PC-3 (cell line): ENCODE results near the gene PLXNA1. TPM values are rescaled to one million over a fixed set of nuclear protein-coding genes. Genes with fewer than 3 reads are reported as not detected.

ENCODE experiments used
- ATAC-seq: fragments of 200-7000 bp; cut with Tn5 transposase; 2 replicates; pipeline ENCODE4 v1.9.1; 2020; ENCODE audit warnings: mild to moderate bottlenecking, moderate library complexity
- BruUV-seq: library from RNA; stranded (reverse); fragments of 400-500 nt; replicated peaks from 2 replicates; lab custom pipeline; 2021; lab: Mats Ljungman, UMichigan
- CTCF ChIA-PET: fragments of 300-600 bp; sonication (Branson Sonifier 250); formaldehyde crosslinking; loops from one replicate; lab custom pipeline; 2022; ENCODE audit warnings: antibody characterized with exemption; lab: Charles Lee
- POLR2A ChIA-PET: fragments of 300-600 bp; sonication (Branson Sonifier 250); formaldehyde crosslinking; loops from one replicate; lab custom pipeline; 2022; ENCODE audit warnings: antibody characterized with exemption; ENCODE audit not compliant: unreplicated experiment; lab: Charles Lee
- DNase-seq: peaks from one replicate; pipeline ENCODE4 v3.0.0-alpha.2; 2015
- H2AFZ ChIP-seq: fragments of 300-600 bp; sonication (generic); 2 replicates; pipeline ENCODE4 v1.6.0; 2016; ENCODE audit warnings: antibody characterized with exemption, low read length
- H3F3A ChIP-seq: fragments of 300-600 bp; sonication (generic); one replicate; pipeline ENCODE4 v1.6.0; 2017; ENCODE audit warnings: antibody characterized with exemption, low read length, control low read depth, mild to moderate bottlenecking; ENCODE audit not compliant: unreplicated experiment
- H3K27ac ChIP-seq: fragments of 300-600 bp; sonication (generic); 2 replicates; pipeline ENCODE4 v1.5.1; 2016; ENCODE audit warnings: mild to moderate bottlenecking, low read length
- H3K27me3 ChIP-seq: fragments of 300-600 bp; sonication (generic); 2 replicates; pipeline ENCODE4 v1.6.1; 2016; ENCODE audit warnings: low read length, mixed read lengths
- H3K36me3 ChIP-seq: fragments of 300-600 bp; sonication (generic); 2 replicates; pipeline ENCODE4 v1.6.1; 2016; ENCODE audit warnings: low read depth, mixed run types, low read length, mixed read lengths
- H3K4me1 ChIP-seq: fragments of 300-600 bp; sonication (generic); 2 replicates; pipeline ENCODE4 v1.5.1; 2016; ENCODE audit warnings: low read length; ENCODE audit not compliant: insufficient read depth
- H3K4me2 ChIP-seq: fragments of 300-600 bp; sonication (generic); 2 replicates; pipeline ENCODE4 v1.6.0; 2016; ENCODE audit warnings: low read length
- H3K4me3 ChIP-seq: fragments of 300-600 bp; sonication (generic); 2 replicates; pipeline ENCODE4 v1.5.1; 2016; ENCODE audit warnings: mild to moderate bottlenecking, low read length, mixed read lengths
- H3K79me2 ChIP-seq: fragments of 300-600 bp; sonication (generic); 2 replicates; pipeline ENCODE4 v1.6.1; 2017; ENCODE audit warnings: low read length, mixed read lengths
- H3K9ac ChIP-seq: fragments of 300-600 bp; sonication (generic); 2 replicates; pipeline ENCODE4 v1.6.0; 2016; ENCODE audit warnings: mild to moderate bottlenecking, low read length
- H3K9me2 ChIP-seq: fragments of 300-600 bp; sonication (generic); replicated peaks from 2 replicates; pipeline ENCODE4 v1.6.1; 2016; ENCODE audit warnings: mixed run types, low read length, mixed read lengths
- H3K9me3 ChIP-seq: fragments of 300-600 bp; sonication (generic); 2 replicates; pipeline ENCODE4 v1.6.1; 2016; ENCODE audit warnings: low read length, mixed read lengths
- H4K20me1 ChIP-seq: fragments of 300-600 bp; sonication (generic); 2 replicates; pipeline ENCODE4 v1.6.1; 2016; ENCODE audit warnings: low read length, mixed read lengths
- EZH2 ChIP-seq: fragments of 300-600 bp; sonication (generic); IDR thresholded peaks from one replicate; pipeline ENCODE4 v1.6.1; 2017; ENCODE audit warnings: antibody characterized with exemption, mild to moderate bottlenecking, low read length; ENCODE audit not compliant: unreplicated experiment
- EZH2phosphoT487 ChIP-seq: fragments of 300-600 bp; sonication (generic); IDR thresholded peaks from 2 replicates; pipeline ENCODE4 v1.6.1; 2018; ENCODE audit warnings: mild to moderate bottlenecking, antibody characterized with exemption, low read length, borderline replicate concordance
- intact Hi-C: fragments of 100-400 bp; cut with micrococcal nuclease; formaldehyde crosslinking; loops from 2 replicates; pipeline ENCODE4 v1.9.0; 2023
- total RNA-seq: library from RNA; depleted of rRNA; stranded (reverse); fragments of >200 nt; gene quantifications from 2 replicates; pipeline ENCODE4 v1.2.3, GENCODE V29; 2014
- TF ChIP-seq, protein P1 (sequence below): fragments of 300-600 bp; sonication (generic); conservative IDR thresholded peaks from 2 replicates; pipeline ENCODE4 v1.5.1; 2017; ENCODE audit warnings: antibody characterized with exemption, low read depth, mild to moderate bottlenecking, low read length

PLXNA1 gene
- total RNA-seq, 1 experiment from 2014 or later: 30.0 TPM

- H2AFZ ChIP-seq: no peak overlapping the region
- H3K79me2 ChIP-seq: no peaks in the 10 kb centered on the region
- no peaks in the 10 kb centered on the region for H3K27me3 ChIP-seq
- intact Hi-C loops: no loop called here
- no peaks in the 10 kb centered on the region for H4K20me1 ChIP-seq
- no peaks in the 10 kb centered on the region for H3F3A ChIP-seq
- H3K4me1 ChIP-seq: no peaks in the 10 kb centered on the region
- no peak overlapping the region for H3K4me3 ChIP-seq
- ChIA-PET POLR2A (no interaction called here), CTCF (no interaction called here)
- DNase-seq: no peak
- H3K36me3 ChIP-seq: no peaks in the 10 kb centered on the region; the same call in 1 of the 2 replicates
- BruUV-seq: no TSS peak
- H3K4me2 ChIP-seq: no peak overlapping the region
- no peaks in the 10 kb centered on the region for H3K9me3 ChIP-seq
- H3K27ac ChIP-seq: no peak overlapping the region
- no peak for ATAC-seq
- no peaks in the 10 kb centered on the region for H3K9me2 ChIP-seq
- H3K9ac ChIP-seq: no peak overlapping the region
- TF ChIP-seq, protein P1, sequence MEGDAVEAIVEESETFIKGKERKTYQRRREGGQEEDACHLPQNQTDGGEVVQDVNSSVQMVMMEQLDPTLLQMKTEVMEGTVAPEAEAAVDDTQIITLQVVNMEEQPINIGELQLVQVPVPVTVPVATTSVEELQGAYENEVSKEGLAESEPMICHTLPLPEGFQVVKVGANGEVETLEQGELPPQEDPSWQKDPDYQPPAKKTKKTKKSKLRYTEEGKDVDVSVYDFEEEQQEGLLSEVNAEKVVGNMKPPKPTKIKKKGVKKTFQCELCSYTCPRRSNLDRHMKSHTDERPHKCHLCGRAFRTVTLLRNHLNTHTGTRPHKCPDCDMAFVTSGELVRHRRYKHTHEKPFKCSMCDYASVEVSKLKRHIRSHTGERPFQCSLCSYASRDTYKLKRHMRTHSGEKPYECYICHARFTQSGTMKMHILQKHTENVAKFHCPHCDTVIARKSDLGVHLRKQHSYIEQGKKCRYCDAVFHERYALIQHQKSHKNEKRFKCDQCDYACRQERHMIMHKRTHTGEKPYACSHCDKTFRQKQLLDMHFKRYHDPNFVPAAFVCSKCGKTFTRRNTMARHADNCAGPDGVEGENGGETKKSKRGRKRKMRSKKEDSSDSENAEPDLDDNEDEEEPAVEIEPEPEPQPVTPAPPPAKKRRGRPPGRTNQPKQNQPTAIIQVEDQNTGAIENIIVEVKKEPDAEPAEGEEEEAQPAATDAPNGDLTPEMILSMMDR: no peak
- TF ChIP-seq EZH2phosphoT487 (no peak), EZH2 (no peak)
Observed at GRCh38 chr3:126944089-126944965, 38.6 kb upstream of the PLXNA1 start.

DNA sequence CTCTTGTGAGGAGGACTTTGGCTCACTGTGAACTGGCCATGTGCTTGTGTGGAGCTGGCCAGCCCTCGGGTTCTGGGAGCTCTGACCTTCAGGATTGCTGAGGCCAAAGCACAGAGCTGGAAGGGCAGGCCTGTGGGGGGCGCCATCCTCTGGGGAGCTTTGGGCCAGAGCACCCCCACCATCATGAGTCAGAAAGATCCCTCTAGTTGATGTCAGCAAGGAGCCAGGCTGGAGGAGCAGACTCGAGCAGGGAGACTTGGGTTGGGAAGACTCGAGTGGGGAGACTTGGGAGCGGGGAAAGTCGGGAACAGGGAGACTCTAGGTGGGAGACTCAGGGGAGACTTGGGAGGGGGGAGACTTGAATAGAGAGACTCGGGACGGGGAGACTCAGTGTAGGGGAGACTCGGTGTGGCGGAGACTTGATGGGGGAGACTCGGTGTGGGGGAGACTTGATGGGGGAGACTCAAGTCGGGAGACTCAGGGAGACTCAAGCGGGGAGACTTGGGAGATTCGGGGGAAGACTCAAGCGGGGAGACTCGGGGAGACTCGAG lies 37.7 kb upstream of the PLXNA1 start:
- H3K4me1 ChIP-seq: no peaks in the 10 kb centered on the region
- no peak overlapping the region for H3K4me3 ChIP-seq
- H3K9ac ChIP-seq: no peak overlapping the region
- DNase-seq (no peak), ATAC-seq (no peak)
- H3K9me2 ChIP-seq: no peaks in the 10 kb centered on the region
- no peaks in the 10 kb centered on the region for H3K27me3 ChIP-seq
- no peaks in the 10 kb centered on the region for H3K9me3 ChIP-seq
- H3K27ac ChIP-seq: no peak overlapping the region
- H3K79me2 ChIP-seq: no peaks in the 10 kb centered on the region
- POLR2A ChIA-PET: no interaction called here
- no TSS peak for BruUV-seq
- H2AFZ ChIP-seq: no peak overlapping the region
- H3F3A ChIP-seq: no peaks in the 10 kb centered on the region
- TF ChIP-seq, protein P1: peak; percentile 22; the same call in 1 of the 2 replicates
- TF ChIP-seq EZH2phosphoT487: no peak
- no peaks in the 10 kb centered on the region; the same call in 1 of the 2 replicates for H3K36me3 ChIP-seq
- no peak overlapping the region for H3K4me2 ChIP-seq
- intact Hi-C loops: no loop called here
- CTCF ChIA-PET: no interaction called here
- no peaks in the 10 kb centered on the region for H4K20me1 ChIP-seq

GRCh38 chr3:126945891-126946290 lies 37.0 kb upstream of the PLXNA1 start:
- ATAC-seq (no peak), DNase-seq (no peak)
- Histone ChIP-seq H3K9me3 (no peaks in the 10 kb centered on the region), H3K9ac (no peak overlapping the region), H4K20me1 (no peaks in the 10 kb centered on the region), H3K27ac (no peak overlapping the region), H3K4me2 (no peak overlapping the region), H3K79me2 (no peaks in the 10 kb centered on the region), H3K4me1 (no peaks in the 10 kb centered on the region), H3K4me3 (no peak overlapping the region), H3K9me2 (no peaks in the 10 kb centered on the region), H3K27me3 (no peaks in the 10 kb centered on the region), H3K36me3 (no peaks in the 10 kb centered on the region; the same call in 1 of the 2 replicates), H2AFZ (no peak overlapping the region), H3F3A (no peaks in the 10 kb centered on the region)
- CTCF ChIA-PET: no interaction called here
- intact Hi-C loops: no loop called here
- POLR2A ChIA-PET: no interaction called here
- TF ChIP-seq, protein P1: no peak
- TF ChIP-seq EZH2 (no peak), EZH2phosphoT487 (no peak)
- no TSS peak for BruUV-seq
